Liver (tissue), 9 donors: ENCODE results near the gene RNFT2. TPM values are rescaled to one million over a fixed set of nuclear protein-coding genes. Genes with fewer than 3 reads are reported as not detected.

ENCODE experiments used
- DNase-seq: peaks from one replicate; pipeline ENCODE4 v3.0.0-alpha.2; 2017; ENCODE audit warnings: low spot score
- H3K27ac ChIP-seq, 2 donors: one replicate each; pipeline ENCODE4 v1.7.0; 2013; ENCODE audit warnings: inconsistent platforms in 2 of 2, low read length in 2 of 2, control low read depth in 1 of 2, low read depth in 1 of 2, mild to moderate bottlenecking in 1 of 2
- H3K27me3 ChIP-seq, 4 donors: one replicate each; pipeline versions ENCODE4 v1.6.1 to v1.7.0; 2013; ENCODE audit warnings: low read length in 3 of 4, inconsistent platforms in 1 of 4, mild to moderate bottlenecking in 1 of 4, moderate library complexity in 1 of 4; ENCODE audit not compliant: control insufficient read depth in 4 of 4, insufficient read depth in 4 of 4
- H3K36me3 ChIP-seq, 4 donors: one replicate each; pipeline versions ENCODE4 v1.6.1 to v1.7.0; 2013; ENCODE audit warnings: low read length in 3 of 4, mild to moderate bottlenecking in 3 of 4, low read depth in 1 of 4, moderate library complexity in 1 of 4; ENCODE audit not compliant: control insufficient read depth in 4 of 4, insufficient read depth in 3 of 4
- H3K4me1 ChIP-seq, 4 donors: one replicate each; pipeline versions ENCODE4 v1.6.1 to v1.7.0; 2013; ENCODE audit warnings: low read length in 3 of 4, mild to moderate bottlenecking in 3 of 4, moderate library complexity in 1 of 4; ENCODE audit not compliant: control insufficient read depth in 4 of 4, insufficient read depth in 4 of 4
- H3K4me3 ChIP-seq, 3 donors: one replicate each; pipeline versions ENCODE4 v1.6.1 to v1.7.0; 2013; ENCODE audit warnings: low read length in 3 of 3, control low read depth in 1 of 3, low read depth in 1 of 3, mild to moderate bottlenecking in 1 of 3
- H3K9ac ChIP-seq, 2 donors: one replicate each; pipeline ENCODE4 v1.7.0; 2013; ENCODE audit warnings: low read length in 2 of 2, mild to moderate bottlenecking in 2 of 2, moderate library complexity in 2 of 2, control low read depth in 1 of 2, low read depth in 1 of 2
- H3K9me3 ChIP-seq, 4 donors: one replicate each; pipeline versions ENCODE4 v1.6.1 to v1.7.0; 2013; ENCODE audit warnings: low read length in 3 of 4; ENCODE audit not compliant: control insufficient read depth in 4 of 4
- EGR1 ChIP-seq, 2 donors: IDR thresholded peaks; 2 replicates each; pipeline ENCODE4 v1.6.1; 2016 to 2018; ENCODE audit warnings: antibody characterized with exemption in 2 of 2, low read depth in 2 of 2
- FOXA1 ChIP-seq: IDR thresholded peaks from 2 replicates; pipeline ENCODE4 v1.6.1; 2016; ENCODE audit warnings: antibody characterized with exemption
- FOXA2 ChIP-seq: IDR thresholded peaks from 2 replicates; pipeline ENCODE4 v1.6.1; 2016; ENCODE audit warnings: antibody characterized with exemption
- GABPA ChIP-seq, 2 donors: IDR thresholded peaks in 1 of 2; conservative IDR thresholded peaks in 1 of 2; 2 replicates each; pipeline ENCODE4 v1.6.1; 2016; ENCODE audit warnings: antibody characterized with exemption in 2 of 2, mild to moderate bottlenecking in 1 of 2, moderate library complexity in 1 of 2
- HNF4A ChIP-seq, 2 donors: conservative IDR thresholded peaks; 2 replicates each; pipeline ENCODE4 v1.6.1; 2016; ENCODE audit warnings: antibody characterized with exemption in 2 of 2, mild to moderate bottlenecking in 2 of 2
- HNF4G ChIP-seq: IDR thresholded peaks from 2 replicates; pipeline ENCODE4 v1.6.1; 2016; ENCODE audit warnings: antibody characterized with exemption
- MAX ChIP-seq: IDR thresholded peaks from 2 replicates; pipeline ENCODE4 v1.6.1; 2016; ENCODE audit warnings: antibody characterized with exemption
- NR2F2 ChIP-seq: IDR thresholded peaks from 2 replicates; pipeline ENCODE4 v1.6.1; 2016; ENCODE audit warnings: antibody characterized with exemption
- REST ChIP-seq: IDR thresholded peaks from 2 replicates; pipeline ENCODE4 v1.6.1; 2016; ENCODE audit warnings: antibody characterized with exemption, mild to moderate bottlenecking
- TAF1 ChIP-seq: conservative IDR thresholded peaks from 2 replicates; pipeline ENCODE4 v1.6.1; 2016; ENCODE audit warnings: antibody characterized with exemption, mild to moderate bottlenecking
- YY1 ChIP-seq: IDR thresholded peaks from 2 replicates; pipeline ENCODE4 v1.6.1; 2016; ENCODE audit warnings: antibody characterized with exemption, mild to moderate bottlenecking
- WGBS: extraction: QIAGEN DNeasy Blood & Tissue Kit; methylation state at CpG from one replicate; pipeline ENCODE4 v1.1.7; 2013; 5-methylcytosine and 5-hydroxymethylcytosine counted together
- polyA plus RNA-seq, 2 donors: library from polyadenylated mRNA; stranded (reverse) in 1 of 2; unstranded in 1 of 2; fragments of 200-250 nt in 1 of 2; fragments of >200 nt in 1 of 2; fragmentation: Nextera tagmentation in 1 of 2; extraction: Ambion mirVana in 1 of 2; gene quantifications; one replicate each; pipeline versions ENCODE4 v1.2.1 to v1.2.3, GENCODE V29; 2013 to 2015
- total RNA-seq, 2 donors: library from RNA; depleted of rRNA; stranded (reverse); fragments of >200 nt; gene quantifications; one replicate each; pipeline ENCODE4 v1.2.3, GENCODE V29; 2014
- TF ChIP-seq, protein P1 (sequence below): IDR thresholded peaks from 2 replicates; pipeline ENCODE4 v1.6.1; 2016; ENCODE audit warnings: antibody characterized with exemption
- TF ChIP-seq, protein P2 (sequence below): IDR thresholded peaks from 2 replicates; pipeline ENCODE4 v1.6.1; 2016; ENCODE audit warnings: antibody characterized with exemption
- TF ChIP-seq, protein P3 (sequence below): fragments of 150-350 bp; IDR thresholded peaks from 2 replicates; pipeline ENCODE4 v1.5.1; 2017; ENCODE audit warnings: improper control_type of control experiment, low read depth, low read length; ENCODE audit not compliant: missing input control
- donor health status: healthy.
- donor health status: healthy.
- donor health status: healthy.
- donor health status: healthy.
- donor health status: healthy.

The RNFT2 gene
- total and polyA plus RNA-seq, 4 donors, result 0.13 to 1.4 (median 0.19) TPM

DNA sequence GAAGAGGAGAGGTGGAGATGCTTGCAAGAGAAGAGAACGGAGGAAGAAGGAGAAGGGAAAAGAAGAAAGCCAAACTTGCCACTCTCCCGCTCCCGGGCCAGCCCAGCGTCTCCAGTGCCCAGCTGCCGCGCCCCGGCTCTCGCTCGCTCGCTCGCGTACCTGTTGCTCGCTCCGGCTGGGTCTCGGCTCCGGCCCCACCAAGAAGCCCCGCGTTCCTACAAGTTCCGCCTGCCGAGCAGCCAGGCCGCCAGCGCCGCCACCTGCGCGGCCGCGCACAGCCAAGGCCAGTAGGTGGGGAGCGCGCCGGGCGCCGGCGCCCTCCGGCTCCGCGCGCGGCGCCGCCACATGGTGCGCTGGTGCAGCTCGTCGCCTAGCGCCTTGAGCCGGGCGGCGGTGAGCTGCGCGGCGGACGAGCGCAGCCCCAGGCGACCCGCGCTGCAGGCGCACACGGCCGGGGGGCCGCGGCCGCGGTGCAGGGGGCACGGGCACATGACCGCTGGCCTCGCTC lies 142.8 kb downstream of the RNFT2 start (continued):
- TF ChIP-seq MAX (no peak), FOXA1 (no peak), EGR1 (IDR thresholded peaks at IDR 0.05; ENCODE audit: low read depth in 2 of 2) (no peak), HNF4G (no peak), FOXA2 (no peak), NR2F2 (no peak), HNF4A (conservative IDR thresholded peaks at IDR 0.05) (no peak), GABPA (IDR thresholded peaks at IDR 0.05 in 1 of 2, conservative IDR thresholded peaks at IDR 0.05 in 1 of 2) (no peak)
- TF ChIP-seq, protein P1, sequence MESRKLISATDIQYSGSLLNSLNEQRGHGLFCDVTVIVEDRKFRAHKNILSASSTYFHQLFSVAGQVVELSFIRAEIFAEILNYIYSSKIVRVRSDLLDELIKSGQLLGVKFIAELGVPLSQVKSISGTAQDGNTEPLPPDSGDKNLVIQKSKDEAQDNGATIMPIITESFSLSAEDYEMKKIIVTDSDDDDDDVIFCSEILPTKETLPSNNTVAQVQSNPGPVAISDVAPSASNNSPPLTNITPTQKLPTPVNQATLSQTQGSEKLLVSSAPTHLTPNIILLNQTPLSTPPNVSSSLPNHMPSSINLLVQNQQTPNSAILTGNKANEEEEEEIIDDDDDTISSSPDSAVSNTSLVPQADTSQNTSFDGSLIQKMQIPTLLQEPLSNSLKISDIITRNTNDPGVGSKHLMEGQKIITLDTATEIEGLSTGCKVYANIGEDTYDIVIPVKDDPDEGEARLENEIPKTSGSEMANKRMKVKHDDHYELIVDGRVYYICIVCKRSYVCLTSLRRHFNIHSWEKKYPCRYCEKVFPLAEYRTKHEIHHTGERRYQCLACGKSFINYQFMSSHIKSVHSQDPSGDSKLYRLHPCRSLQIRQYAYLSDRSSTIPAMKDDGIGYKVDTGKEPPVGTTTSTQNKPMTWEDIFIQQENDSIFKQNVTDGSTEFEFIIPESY, result no peak

GRCh38 chr12:116881325-116881876 lies 143.3 kb downstream of the RNFT2 start, which contains the start of gene HRK:
Gene HRK (minus strand): TSS chr12:116881441. CDS start chr12:116881307, 134 bp downstream.
- H3K4me1 ChIP-seq, result peaks cover 7 to 33% (median 22%) of the 10 kb centered on the region in 4 donors
- H3K4me3 ChIP-seq, result peak within 1 kb of the TSS in 1 of 3 donors; percentile 36
- H3K9ac ChIP-seq, result no peak within 1 kb of the TSS
- peaks cover 3 to 19% (median 16%) of the 10 kb centered on the region in 4 donors for H3K27me3 ChIP-seq
- no peak for DNase-seq
- no peaks in the 10 kb centered on the region for H3K9me3 ChIP-seq
- H3K36me3 ChIP-seq, result no peaks in the 10 kb centered on the region
- no peak within 1 kb of the TSS for H3K27ac ChIP-seq
- TF ChIP-seq, protein P1, result no peak
- TF ChIP-seq, protein P2, sequence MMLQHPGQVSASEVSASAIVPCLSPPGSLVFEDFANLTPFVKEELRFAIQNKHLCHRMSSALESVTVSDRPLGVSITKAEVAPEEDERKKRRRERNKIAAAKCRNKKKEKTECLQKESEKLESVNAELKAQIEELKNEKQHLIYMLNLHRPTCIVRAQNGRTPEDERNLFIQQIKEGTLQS, result no peak
- TF ChIP-seq GABPA (IDR thresholded peaks at IDR 0.05 in 1 of 2, conservative IDR thresholded peaks at IDR 0.05 in 1 of 2) (no peak), REST (no peak), YY1 (no peak), EGR1 (IDR thresholded peaks at IDR 0.05; ENCODE audit: low read depth in 2 of 2) (no peak), TAF1 (no peak), HNF4G (no peak), HNF4A (conservative IDR thresholded peaks at IDR 0.05) (no peak), MAX (no peak), FOXA1 (no peak), FOXA2 (no peak)
- TF ChIP-seq, protein P3, sequence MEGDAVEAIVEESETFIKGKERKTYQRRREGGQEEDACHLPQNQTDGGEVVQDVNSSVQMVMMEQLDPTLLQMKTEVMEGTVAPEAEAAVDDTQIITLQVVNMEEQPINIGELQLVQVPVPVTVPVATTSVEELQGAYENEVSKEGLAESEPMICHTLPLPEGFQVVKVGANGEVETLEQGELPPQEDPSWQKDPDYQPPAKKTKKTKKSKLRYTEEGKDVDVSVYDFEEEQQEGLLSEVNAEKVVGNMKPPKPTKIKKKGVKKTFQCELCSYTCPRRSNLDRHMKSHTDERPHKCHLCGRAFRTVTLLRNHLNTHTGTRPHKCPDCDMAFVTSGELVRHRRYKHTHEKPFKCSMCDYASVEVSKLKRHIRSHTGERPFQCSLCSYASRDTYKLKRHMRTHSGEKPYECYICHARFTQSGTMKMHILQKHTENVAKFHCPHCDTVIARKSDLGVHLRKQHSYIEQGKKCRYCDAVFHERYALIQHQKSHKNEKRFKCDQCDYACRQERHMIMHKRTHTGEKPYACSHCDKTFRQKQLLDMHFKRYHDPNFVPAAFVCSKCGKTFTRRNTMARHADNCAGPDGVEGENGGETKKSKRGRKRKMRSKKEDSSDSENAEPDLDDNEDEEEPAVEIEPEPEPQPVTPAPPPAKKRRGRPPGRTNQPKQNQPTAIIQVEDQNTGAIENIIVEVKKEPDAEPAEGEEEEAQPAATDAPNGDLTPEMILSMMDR, result no peak
- 2% methylated on average over 49 of the region's 49 CpGs for WGBS
